ENCODE data around the gene ZCCHC7.
"Not testable (repeated sequence)": the region's sequence is repeated elsewhere in the genome, so short reads cannot be mapped to it uniquely, and the experiment has no call there.

ZCCHC7 gene

DNA sequence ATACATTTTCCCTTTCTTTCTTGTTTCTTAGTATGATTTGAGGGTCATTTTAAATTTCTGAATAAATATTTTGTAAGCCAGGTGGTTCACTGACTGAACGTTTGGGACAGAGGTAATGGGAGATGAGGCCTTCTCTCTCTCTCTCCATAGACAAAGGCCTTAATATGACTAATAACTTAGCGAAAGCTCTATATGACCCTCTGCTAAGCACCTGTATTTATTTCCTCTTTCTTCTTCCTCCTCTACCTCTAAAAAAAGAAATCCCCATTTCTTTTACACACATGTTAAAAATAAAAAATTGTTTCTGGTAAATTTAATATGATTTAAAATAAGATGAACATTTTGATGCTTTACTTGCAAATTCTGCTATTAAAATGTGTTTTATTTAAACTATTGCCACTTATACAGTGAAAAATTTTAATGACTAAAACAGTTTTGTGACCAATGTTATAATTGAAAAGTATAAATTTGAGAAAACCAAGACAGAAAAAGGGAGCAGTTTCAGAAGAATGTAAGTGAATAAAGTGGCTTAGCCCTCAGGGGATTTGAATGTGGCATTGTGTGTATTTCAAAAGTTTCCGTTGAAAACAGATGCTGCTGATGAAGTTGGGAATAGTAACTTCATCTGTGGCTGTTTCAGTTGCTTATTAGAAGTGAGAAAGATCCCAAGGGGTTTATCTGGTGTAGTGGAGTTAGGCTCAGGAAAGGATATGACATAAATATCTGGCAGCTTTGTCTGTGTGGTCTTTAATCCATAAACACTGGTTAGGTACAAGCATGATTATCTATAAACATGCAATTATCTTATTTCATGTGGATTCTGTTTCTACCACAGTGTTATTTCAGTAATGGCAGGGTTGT is 173.5 kb downstream of the ZCCHC7 start:
- no peak for DNase-seq (ENCODE audit: low read depth)

DNA sequence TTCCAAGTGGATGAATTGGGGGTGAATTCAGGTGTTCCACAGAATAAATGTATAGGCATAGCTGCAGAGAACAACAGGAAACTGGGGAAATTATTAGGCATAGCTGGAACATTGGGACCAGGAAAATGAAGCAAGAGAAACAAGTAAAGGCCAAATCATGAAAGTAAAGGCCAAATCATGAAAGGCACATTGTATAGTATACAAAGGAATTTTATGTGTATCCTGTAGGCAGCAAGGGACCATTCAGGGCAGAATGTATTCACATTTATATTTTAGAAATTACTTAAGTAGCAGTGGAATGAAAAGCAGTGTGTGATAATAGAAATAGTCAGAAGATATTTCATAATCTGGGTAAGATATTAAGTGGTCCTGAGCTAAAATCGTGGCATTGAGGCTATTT is 174.8 kb downstream of the ZCCHC7 start:
- DNase-seq (ENCODE audit: low read depth), result no peak

DNA sequence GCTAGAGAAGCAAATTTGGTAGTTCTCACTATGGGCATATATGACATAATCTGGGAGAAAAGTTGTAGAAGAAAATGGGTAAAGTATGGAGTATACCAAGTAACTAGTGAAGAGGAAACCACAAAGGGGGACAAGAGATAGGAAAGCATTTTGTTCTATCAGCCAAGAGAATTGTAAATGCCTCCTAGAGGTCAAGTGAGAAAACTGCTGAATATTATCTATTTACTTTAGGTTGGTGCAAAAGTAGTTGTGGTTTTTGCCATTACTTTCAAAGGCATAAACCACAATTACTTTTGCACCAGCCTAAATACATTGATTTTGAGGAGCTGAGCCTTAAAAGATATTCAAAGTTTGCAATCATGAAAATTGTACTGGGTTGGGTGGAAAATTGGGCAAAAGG is 175.4 kb downstream of the ZCCHC7 start:
- no peak for DNase-seq (ENCODE audit: low read depth)

DNA sequence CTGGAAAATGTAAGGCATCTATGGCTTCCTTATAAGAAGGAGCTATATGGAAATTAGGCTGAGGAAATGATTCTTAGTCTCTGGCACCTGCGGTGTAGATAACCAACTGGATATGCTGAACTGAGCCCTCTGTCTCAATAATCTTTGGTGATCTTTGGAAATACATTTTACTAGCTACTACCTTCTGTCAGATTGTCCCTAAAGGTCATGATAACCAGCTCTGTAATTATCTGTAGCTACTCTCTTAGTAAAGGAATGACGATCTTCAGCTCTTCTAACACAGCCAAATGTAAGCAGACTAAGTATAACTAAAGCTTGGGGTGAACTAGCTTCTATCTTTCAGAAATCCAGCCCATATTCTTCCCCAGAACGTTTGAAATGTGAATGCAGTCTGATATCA is 177.2 kb downstream of the ZCCHC7 start:
- no peak for DNase-seq (ENCODE audit: low read depth)

DNA sequence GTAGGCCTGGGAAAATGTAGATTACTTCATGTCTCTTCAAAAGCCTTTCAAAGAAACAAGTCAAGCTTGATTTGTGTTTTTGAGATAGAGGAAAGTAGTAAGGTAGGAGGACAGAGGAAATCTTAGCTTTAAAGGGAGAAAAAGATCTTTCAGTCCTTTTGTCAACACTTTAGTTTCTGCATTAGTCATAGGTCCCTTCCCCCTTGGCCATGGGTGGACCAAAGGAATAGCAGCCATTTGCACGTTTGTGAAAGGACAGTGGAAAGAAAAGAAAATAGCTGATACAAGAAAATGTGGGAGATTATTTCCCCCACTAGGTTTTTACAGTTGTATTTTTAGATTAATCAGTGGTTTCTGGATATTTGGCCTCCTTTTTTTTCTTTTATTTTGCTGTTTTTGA is 180.2 kb downstream of the ZCCHC7 start:
- no peak for DNase-seq (ENCODE audit: low read depth)

DNA sequence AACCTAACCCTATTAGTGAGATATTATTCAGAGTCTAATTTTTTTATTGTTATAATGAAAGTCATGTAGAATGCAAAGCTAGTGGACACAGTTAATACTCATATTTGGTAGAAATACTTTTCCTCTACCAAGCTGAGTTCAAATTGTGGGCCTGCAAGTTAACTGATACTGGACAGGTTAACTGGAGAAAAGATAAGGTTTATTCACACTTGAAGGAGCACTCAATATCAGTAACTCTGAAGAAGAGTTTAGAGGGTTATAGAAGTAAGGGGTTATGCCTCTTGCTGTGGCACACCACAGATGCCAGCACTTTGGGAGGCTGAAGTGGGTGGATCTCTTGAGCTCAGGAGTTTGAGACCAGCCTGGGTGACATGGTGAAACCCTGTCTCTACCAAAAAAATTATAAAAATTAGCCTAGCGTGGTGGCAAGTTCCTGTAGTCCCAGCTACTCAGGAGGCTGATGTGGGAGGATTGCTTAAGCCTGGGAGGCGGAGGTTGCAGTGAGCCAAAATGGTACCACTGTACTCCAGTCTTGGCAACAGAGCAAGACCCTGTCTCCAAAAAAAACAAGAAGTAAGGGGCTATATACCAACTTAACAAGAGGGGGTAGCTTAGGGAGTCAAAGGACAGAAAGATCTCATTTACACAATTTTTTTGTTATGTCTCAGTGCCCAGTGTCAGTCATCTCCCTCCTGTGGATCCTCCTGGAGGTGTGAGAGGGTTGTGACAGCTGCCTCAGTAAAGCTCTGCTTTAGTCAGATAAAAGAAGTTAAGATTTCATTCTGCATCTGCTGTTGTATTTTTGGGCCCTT is 180.9 kb downstream of the ZCCHC7 start:
- no peak for DNase-seq (ENCODE audit: low read depth)

DNA sequence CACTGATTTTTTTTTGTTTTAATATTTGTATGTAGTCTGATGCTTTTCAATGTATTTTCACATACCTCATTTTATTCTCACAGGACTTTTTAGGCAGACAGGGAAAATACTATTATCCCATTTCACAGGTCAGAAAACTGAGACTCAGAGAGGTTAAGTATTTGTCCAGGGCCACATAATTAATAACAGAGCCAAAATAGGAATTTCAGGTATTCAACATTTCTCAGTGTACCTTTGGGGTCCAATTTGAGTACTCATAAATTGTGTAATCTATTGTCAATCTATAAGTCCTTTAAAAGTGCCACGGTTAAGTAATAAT is 181.4 kb downstream of the ZCCHC7 start:
- no peak for DNase-seq (ENCODE audit: low read depth)

DNA sequence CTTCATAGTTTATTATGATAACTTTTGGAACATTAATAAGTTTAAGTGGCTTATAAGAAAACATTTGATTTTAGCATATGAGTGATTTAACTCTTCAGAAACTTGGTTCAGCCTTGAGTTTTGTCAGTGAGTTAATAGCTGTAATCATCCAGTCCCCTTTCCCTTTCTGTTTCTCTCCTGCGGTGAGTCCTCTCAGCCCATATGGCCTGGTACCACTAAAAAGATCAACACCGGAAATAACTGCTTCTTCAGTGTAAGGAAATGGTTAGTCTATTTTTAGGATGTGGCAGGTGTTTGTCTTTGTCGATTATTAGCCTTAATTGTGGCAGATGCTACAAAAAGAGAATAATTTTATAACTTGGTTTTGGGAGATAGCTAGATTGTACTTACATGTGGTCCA is 181.9 kb downstream of the ZCCHC7 start:
- no peak for DNase-seq (ENCODE audit: low read depth)

DNA sequence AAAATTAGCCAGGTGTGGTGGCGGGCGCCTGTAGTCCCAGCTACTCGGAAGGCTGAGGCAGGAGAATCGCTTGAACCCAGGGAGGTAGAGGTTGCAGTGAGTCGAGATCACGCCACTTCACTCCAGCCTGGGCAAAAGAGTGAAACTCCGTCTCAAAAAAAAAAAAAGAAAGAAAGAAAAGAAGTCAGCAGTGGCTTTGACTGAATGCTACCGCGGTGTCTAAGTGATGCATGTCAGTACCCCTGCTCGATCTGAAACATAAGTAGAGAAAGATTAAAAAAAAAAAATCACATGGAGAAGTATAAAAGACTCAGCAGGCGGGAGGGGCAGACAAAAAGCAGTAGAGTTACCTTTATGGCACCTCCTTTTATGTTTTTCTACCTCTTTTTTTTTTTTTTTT is 182.9 kb downstream of the ZCCHC7 start:
- not testable (repeated sequence) for DNase-seq (ENCODE audit: low read depth)

DNA sequence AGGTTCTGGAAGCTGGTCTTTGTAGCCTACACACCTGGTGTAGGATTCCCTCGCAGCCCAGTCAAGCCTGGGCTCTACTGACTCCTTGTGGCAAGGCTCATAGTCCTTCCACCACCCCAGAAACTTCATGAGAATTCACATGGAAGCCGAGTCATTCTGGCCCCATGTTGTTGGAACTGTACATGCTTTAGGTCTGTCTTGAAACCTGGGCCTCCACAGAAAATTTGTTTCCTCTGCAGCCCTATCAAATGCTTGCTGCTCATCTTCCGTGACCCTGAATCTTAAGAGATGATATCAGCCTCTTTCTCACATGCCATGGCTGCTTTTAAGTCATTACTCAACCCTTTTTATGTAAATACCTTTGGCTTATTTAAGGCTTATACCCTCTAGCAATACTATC is 188.8 kb downstream of the ZCCHC7 start:
- DNase-seq (ENCODE audit: low read depth), result no peak

DNA sequence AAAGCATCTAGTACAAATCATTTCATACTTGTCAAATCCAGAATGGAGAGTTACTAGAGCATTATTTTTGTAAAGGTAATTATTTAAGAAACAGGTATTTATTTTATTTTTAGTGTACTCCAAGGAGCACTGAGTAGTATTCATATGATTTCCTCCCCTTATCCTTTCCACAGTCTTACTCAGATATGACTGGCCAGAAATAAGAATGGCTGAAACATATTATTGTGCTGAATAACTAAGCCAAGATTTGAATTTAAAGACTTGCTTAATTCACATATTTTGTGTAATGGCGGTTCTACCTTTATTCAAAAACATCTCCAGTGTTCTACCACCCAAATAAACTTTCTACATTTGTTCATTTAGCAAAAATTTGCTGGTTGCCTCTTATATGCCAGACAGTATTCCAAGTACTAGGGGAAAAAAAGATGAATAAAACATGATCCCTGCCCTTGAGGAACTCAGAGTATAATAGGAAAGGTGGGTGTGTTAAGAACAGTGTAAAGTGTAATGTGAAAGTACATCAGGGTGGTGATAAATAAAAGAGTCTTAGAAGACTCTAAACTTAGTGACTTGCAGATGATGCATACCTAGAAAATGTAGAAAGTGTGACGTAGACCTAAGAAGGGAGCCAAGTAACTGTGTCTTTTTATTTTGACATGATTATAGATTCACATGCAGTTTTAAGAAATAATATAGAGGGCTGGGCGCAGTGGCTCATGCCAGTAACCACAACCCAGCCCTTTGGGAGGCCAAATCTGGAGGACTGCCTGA is 191.7 kb downstream of the ZCCHC7 start:
- DNase-seq (ENCODE audit: low read depth), result no peak

DNA sequence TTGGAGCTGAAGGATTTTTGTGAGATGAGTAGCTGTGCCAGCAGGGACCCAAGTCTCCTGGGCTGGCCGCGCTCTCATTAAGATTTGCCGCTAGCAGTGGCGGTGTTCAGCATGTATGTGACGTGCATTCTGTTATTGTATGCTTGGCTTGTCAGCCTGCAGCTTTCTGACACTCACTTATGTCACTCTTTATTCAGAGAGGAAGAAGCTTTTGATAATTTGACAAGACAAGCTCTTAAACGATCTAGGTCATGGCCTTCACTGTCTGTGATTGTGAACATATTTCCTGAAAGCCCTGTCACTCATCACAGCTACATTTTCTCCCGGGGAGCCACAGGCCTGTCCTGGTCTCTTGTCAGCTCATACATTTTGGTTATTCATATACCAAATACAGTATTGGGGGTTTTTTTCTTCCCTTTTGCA is 203.9 kb downstream of the ZCCHC7 start:
- DNase-seq (ENCODE audit: low read depth), result no peak

DNA sequence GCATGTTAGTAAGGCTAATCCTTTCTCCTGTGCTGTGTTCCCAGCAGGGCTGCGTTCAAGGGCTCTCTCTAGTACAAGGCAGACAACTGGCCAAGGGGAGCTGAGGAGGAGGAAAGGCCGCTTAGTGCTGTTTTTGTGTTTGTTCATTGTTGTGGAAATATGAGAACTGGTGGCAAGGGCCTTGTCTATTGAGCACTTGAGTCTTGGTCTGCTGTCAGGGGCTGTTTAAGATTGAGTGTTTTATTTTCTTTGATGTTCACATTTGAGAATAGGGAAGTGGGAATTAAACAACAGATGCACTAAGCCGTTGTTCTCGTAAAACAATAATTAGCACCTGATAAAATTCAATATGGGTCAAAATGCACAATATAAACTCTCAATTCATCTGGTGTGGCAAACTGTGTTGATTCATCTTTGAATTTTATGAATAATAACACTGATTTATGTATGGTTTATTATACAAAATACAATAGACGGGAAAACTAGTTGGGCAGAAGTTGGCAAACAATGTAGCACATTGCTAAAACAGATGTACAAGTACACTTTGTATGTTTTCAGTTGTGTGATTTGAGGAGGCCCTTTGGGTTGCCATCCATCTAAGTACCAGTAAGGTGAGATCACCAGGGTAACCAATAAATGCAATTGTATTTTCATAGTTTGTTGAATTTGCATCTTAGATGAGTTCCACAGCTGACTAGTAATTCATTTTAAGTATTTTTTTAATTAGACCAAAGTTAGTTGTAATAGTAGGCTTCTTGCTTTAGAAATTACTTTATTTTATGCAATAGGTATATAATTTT is 204.5 kb downstream of the ZCCHC7 start:
- DNase-seq (ENCODE audit: low read depth), result no peak

DNA sequence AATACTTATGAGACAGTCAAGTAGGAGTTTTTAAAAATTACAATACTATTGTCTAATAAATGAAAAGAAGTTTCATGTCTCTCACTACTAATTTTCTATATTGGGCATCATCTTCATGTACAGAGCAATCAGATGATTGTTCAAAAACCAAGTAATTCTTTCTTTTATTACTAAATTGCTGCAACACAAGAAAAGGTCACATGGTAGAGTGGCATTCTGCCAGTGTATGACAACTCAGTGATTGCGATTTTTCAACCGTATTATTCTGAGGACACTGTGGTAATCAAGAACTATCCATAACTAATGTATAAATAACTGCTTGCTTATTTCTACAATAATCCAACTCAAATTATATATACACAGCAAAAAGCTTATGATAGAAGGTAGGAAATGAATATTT is 205.4 kb downstream of the ZCCHC7 start:
- DNase-seq (ENCODE audit: low read depth), result no peak

DNA sequence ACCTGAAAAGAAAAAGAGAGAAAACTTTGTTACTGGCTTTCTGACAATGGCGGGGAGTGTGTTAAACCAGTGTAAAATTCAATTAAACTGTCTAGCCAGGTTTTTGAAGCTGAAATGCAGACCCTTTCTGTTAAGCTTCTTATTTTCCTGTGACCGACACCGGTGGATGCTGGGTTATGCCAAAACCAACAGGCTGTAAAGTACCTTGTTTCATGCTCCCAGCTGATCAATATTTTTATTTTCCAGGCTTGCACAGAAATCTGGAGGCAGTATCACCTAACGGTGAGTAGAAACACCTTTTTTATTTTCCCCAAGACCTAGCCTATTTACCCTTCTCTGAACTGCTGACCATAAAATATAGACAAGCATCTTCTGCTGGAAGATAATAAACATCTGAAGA is 207.2 kb downstream of the ZCCHC7 start:
- no peak for DNase-seq (ENCODE audit: low read depth)

DNA sequence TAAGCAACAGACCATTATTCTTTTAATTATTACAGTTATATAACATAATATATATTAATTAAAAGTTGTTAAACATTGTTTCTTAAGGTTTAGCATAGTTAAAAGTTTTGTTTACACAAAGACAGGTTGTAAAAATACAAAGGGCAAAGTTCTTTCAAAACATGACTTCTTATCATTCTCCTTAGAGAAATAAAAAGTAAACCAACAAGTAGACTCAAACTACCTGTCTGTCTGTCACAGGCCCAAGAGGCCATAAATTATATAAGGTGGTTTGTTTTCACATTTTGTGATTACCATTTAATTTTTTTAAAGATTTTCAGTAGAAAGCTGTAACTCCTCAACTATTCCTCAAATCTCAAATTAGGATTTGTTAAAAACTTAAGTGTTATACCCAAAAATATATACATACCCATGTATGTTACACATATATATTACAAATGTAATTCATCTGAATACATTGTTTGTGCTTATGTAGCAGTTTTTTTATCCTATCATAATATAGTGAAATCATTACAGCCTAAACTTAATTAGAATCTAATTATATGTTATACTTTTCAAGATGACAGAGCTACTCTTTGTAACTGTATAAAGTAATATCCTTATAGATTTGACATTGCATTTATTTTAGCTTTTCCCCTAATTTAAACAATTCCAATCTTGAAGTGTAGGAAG is 208.3 kb downstream of the ZCCHC7 start:
- no peak for DNase-seq (ENCODE audit: low read depth)

DNA sequence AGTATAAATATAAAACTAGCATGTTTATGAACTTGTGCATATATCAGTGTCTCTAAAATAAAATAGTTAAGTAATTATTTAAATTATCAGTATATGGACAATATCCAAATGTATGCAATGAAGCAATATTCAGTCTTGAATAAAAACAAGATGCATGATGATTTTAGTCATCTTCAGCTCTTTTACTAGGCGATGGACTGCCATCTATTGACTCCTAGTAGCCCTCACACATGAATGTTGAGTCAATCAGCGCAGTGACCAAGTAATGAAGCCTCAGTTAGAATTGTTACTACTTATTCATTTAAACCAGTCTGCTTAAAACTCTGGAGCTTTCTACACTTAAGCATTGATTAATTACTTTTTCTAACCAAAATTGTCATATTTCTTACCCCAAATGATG is 209.2 kb downstream of the ZCCHC7 start:
- no peak for DNase-seq (ENCODE audit: low read depth)

DNA sequence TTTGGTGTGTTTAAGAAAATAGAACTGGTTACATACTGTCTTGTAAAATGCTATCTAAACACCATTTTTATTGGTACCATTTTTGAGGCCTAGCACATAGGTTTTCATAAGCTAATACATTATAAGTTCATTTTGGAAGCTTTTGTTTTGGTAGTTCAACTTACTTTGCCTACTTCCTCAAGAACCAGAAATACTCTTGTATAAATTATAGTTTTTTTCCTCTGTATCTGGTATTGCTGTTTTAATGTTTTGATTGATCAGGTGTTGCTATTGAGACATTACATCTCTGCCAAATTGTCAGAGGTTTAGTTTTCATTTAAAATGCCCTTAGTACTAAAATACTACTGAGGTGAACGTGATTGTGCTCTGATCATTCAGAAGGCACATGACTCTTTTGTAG is 211.5 kb downstream of the ZCCHC7 start:
- no peak for DNase-seq (ENCODE audit: low read depth)

DNA sequence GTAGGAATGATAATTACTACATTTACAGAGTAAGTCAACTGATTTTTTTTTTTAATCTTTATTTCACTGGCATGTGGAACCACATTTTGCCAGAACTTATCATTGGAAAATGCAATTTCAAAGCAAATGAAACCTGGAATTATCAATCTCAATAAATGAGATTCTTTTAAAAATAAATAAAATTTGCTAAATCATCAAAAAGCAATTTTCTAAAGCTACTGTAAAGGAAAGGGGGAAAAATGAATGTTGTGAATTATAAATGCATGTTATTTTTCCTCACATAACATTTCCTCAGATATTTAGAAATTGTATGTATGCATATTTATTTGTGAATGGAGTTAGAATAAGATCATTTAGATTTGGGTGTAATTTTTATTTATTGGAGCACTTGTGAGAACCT is 212.2 kb downstream of the ZCCHC7 start:
- no peak for DNase-seq (ENCODE audit: low read depth)

DNA sequence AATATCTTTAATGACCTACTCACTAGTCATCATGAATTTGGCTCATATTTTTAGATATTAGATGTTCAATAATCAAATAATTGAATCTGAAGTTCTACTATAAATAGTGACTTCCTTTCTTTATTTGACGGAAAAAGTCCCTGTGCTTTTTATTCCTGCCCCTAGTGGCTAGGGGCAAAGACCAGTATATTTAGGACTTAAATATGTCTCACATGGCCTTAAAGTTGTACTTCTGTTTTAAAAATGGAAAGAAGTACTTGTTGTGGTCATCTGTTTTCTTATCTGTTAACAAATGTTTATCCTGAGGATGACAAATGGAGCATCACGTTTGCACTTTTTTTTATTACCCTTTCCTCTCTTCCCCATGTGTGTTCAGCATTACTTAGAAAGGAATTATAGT is 212.9 kb downstream of the ZCCHC7 start:
- DNase-seq (ENCODE audit: low read depth), result no peak

DNA sequence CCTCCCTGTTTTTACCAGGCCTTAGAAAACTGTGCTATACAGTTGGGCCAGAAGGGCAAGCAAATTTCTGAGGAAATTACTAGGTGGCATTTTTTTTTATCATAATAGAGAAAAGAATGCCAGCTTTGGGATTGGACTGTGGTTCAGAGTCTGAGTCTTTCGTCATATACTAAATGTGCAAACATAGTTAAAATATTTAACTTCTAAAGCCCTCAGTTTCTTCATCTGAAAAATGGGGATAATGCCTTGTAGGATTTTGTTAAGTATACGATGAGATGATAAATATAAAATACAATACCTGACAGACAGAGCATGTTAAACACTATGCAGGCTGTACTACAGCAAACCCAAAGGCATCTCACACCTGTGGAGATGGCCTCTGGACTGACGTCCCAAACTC is 214.9 kb downstream of the ZCCHC7 start:
- no peak for DNase-seq (ENCODE audit: low read depth)

Data from activated gamma-delta T cell treated with anti-CD3 and anti-CD28 coated beads, Interleukin-2, amount 50 U/mL, for 16 hours (primary cell).